C4-2B (cell line): ENCODE results near the gene RGL2.

Experiments used
- CTCF ChIP-seq: fragments of 450-650 bp; conservative IDR thresholded peaks from 2 replicates; pipeline ENCODE4 v1.5.1; 2017; ENCODE audit warnings: mild to moderate bottlenecking
- ZFX ChIP-seq: fragments of 450-650 bp; IDR thresholded peaks from 2 replicates; pipeline ENCODE4 v1.6.1; 2017

- no peak for TF ChIP-seq CTCF
- TF ChIP-seq ZFX: no peak
Measured at GRCh38 chr6:33259032-33259431, 39.7 kb downstream of the RGL2 start.
